Hepatocyte (in vitro differentiated cells): ENCODE measurements around the gene PDLIM1.

Experiments
- CTCF ChIP-seq: fragments of 200-600 bp; sonication (generic); IDR thresholded peaks from 2 replicates; pipeline ENCODE4 v1.5.1; 2016; ENCODE audit warnings: antibody characterized with exemption, mild to moderate bottlenecking; ENCODE audit not compliant: poor library complexity
- EZH2 ChIP-seq: fragments of 200-600 bp; sonication (generic); IDR thresholded peaks from 2 replicates; pipeline ENCODE4 v1.6.1; 2016; ENCODE audit warnings: antibody characterized with exemption, mild to moderate bottlenecking, borderline replicate concordance
- EZH2phosphoT487 ChIP-seq: fragments of 200-600 bp; sonication (generic); IDR thresholded peaks from one replicate; pipeline ENCODE4 v1.6.1; 2018; ENCODE audit warnings: antibody characterized with exemption, mild to moderate bottlenecking, low read depth, moderate library complexity; ENCODE audit not compliant: unreplicated experiment, severe bottlenecking

DNA sequence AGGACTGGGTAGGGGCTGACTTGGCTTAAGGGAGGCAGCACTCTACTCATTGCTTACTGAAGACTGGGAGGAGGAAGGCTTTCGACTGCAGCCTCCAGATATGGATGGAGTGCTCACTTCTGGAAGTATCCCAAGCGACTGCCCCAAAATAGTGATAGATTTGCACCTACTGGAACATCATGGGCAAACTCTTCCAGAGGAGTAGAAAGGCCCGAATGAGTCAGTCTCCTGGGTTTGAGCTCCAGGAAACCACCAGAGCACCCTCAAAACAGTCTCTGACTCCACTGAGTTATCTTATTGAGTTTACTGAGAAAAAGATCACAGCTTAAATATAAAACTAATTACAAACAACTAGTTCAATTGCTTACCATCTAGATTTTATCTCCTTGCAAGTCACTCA lies 37.2 kb upstream of the PDLIM1 start:
- TF ChIP-seq CTCF, result no peak
- no peak for TF ChIP-seq EZH2phosphoT487
- TF ChIP-seq EZH2, result no peak
